ENCODE data around the gene SLC30A3.

SLC30A3 gene

GRCh38 chr2:27240406-27240805 is 22.4 kb downstream of the SLC30A3 start:
- TF ChIP-seq, protein P1, sequence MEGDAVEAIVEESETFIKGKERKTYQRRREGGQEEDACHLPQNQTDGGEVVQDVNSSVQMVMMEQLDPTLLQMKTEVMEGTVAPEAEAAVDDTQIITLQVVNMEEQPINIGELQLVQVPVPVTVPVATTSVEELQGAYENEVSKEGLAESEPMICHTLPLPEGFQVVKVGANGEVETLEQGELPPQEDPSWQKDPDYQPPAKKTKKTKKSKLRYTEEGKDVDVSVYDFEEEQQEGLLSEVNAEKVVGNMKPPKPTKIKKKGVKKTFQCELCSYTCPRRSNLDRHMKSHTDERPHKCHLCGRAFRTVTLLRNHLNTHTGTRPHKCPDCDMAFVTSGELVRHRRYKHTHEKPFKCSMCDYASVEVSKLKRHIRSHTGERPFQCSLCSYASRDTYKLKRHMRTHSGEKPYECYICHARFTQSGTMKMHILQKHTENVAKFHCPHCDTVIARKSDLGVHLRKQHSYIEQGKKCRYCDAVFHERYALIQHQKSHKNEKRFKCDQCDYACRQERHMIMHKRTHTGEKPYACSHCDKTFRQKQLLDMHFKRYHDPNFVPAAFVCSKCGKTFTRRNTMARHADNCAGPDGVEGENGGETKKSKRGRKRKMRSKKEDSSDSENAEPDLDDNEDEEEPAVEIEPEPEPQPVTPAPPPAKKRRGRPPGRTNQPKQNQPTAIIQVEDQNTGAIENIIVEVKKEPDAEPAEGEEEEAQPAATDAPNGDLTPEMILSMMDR (IDR thresholded peaks at IDR 0.05) = no peak

DNA sequence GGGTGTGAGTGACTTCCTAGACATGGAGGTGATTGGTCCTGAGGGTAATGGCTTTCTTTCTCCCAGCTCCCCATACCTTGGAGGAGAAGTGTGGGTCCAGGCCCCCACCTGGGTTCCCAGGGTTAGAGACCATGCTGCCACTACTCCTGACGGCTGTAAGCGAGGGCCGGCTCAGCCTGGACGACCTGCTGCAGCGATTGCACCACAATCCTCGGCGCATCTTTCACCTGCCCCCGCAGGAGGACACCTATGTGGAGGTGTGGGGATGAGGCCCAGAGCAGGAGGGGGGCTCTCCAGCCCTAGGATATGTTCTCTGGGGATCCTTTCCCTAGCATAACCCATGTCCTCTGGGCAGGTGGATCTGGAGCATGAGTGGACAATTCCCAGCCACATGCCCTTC is 23.9 kb downstream of the SLC30A3 start:
- TF ChIP-seq, protein P1 (IDR thresholded peaks at IDR 0.05) = no peak

- TF ChIP-seq, protein P1 (IDR thresholded peaks at IDR 0.05) = no peak
Measured at GRCh38 chr2:27237341-27237945, 25.4 kb downstream of the SLC30A3 start.

DNA sequence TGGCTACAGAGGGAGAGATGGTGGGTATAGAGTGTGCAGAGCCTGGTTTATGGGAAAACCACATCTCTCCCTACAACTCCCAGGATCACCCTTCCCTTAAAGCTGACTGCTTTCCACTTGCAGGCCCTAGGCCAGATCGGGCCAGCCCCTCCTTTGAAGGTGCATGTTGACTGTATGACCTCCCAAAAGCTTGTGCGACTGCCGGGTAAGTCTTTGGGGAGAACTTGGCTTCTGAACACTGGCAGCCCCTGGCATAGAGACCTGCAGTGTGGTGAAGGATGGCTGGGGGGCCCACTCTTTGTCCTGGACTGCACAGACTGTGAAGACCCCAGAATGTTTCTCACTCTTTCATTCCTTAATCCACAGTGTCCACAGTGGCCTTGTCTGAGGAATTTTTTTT is 26.2 kb downstream of the SLC30A3 start:
- TF ChIP-seq, protein P1 (IDR thresholded peaks at IDR 0.05) = no peak

DNA sequence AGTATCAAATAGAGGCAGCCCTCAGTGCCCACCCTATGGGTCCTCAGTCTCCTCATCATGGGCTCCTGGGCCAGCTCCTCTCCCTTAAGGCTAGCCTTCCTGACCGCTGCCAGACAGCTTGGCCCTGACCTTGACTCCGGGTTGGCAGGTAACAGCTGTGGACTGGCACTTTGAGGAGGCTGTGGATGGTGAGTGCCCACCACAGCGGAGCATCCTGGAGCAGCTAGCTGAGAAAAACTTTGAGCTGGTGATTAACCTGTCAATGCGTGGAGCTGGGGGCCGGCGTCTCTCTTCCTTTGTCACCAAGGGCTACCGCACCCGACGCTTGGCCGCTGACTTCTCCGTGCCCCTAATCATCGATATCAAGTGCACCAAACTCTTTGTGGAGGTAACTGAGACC is 26.7 kb downstream of the SLC30A3 start:
- TF ChIP-seq, protein P1 (IDR thresholded peaks at IDR 0.05) = no peak

DNA sequence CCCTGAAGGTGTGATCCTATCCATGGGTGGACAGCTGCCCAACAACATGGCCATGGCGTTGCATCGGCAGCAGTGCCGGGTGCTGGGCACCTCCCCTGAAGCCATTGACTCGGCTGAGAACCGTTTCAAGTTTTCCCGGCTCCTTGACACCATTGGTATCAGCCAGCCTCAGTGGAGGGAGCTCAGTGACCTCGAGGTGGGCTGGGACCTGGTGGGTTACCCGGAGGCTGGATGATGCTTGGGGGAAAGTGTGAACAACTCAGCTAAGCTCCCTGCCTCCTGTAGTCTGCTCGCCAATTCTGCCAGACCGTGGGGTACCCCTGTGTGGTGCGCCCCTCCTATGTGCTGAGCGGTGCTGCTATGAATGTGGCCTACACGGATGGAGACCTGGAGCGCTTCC is 29.5 kb downstream of the SLC30A3 start:
- TF ChIP-seq, protein P1 (IDR thresholded peaks at IDR 0.05) = no peak

DNA sequence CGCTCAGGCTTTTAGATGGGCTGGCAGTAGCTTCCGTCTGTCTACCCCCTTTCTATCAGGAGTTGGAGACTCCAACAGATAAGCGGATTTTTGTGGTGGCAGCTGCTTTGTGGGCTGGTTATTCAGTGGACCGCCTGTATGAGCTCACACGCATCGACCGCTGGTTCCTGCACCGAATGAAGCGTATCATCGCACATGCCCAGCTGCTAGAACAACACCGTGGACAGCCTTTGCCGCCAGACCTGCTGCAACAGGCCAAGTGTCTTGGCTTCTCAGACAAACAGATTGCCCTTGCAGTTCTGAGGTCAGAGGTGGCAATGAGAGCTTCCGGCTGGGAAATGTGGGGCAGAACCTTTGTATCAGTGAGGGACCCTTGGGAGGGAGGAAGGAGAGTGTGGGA is 30.9 kb downstream of the SLC30A3 start:
- TF ChIP-seq, protein P1 (IDR thresholded peaks at IDR 0.05) = no peak

- TF ChIP-seq, protein P1 (IDR thresholded peaks at IDR 0.05) = no peak
Measured at GRCh38 chr2:27227501-27227900, 35.3 kb downstream of the SLC30A3 start.

All from LNCAP (cell line).